Lung (tissue), 12 donors: ENCODE data around the gene ALDH1A1. TPM values are rescaled to one million over a fixed set of nuclear protein-coding genes. Genes with fewer than 3 reads are reported as not detected.

ENCODE experiments used
- ATAC-seq: fragments of 200-7000 bp; cut with Tn5 transposase; one replicate; pipeline ENCODE4 v1.9.1; 2020; ENCODE audit warnings: moderate number of reproducible peaks; ENCODE audit not compliant: insufficient read depth, low FRiP score
- DNase-seq, 3 donors: peaks; one replicate each; pipeline ENCODE4 v3.0.0-alpha.2; 2013 to 2017
- H3K27ac ChIP-seq, 2 donors: one replicate each; pipeline ENCODE4 v1.5.1; 2013; ENCODE audit warnings: mild to moderate bottlenecking in 2 of 2, moderate library complexity in 2 of 2, control low read depth in 1 of 2, inconsistent platforms in 1 of 2, low read depth in 1 of 2, low read length in 1 of 2
- H3K27me3 ChIP-seq, 3 donors: one replicate each; pipeline ENCODE4 v1.5.1; 2013; ENCODE audit warnings: low read length in 2 of 3; ENCODE audit not compliant: control insufficient read depth in 3 of 3, insufficient read depth in 3 of 3
- H3K36me3 ChIP-seq, 4 donors: one replicate each; pipeline ENCODE4 v1.5.1; 2013; ENCODE audit warnings: low read length in 4 of 4, mild to moderate bottlenecking in 1 of 4, moderate library complexity in 1 of 4; ENCODE audit not compliant: control insufficient read depth in 4 of 4, insufficient read depth in 4 of 4
- H3K4me1 ChIP-seq, 5 donors: one replicate each; pipeline ENCODE4 v1.5.1; 2013; ENCODE audit warnings: low read length in 5 of 5, mild to moderate bottlenecking in 2 of 5, moderate library complexity in 1 of 5; ENCODE audit not compliant: control insufficient read depth in 5 of 5, insufficient read depth in 5 of 5
- H3K4me3 ChIP-seq: one replicate; pipeline ENCODE4 v1.5.1; 2013; ENCODE audit warnings: mild to moderate bottlenecking, control low read depth, moderate library complexity
- H3K9ac ChIP-seq, 2 donors: one replicate each; pipeline ENCODE4 v1.5.1; 2013; ENCODE audit warnings: low read length in 2 of 2, control low read depth in 1 of 2; ENCODE audit not compliant: insufficient read depth in 1 of 2
- H3K9me3 ChIP-seq, 4 donors: one replicate each; pipeline ENCODE4 v1.5.1; 2013; ENCODE audit warnings: low read length in 3 of 4, mild to moderate bottlenecking in 1 of 4, moderate library complexity in 1 of 4; ENCODE audit not compliant: control insufficient read depth in 4 of 4, insufficient read depth in 3 of 4
- WGBS, 2 donors: extraction: QIAGEN DNeasy Blood & Tissue Kit; methylation state at CpG; one replicate each; pipeline ENCODE4 v1.1.7; 2013; 5-methylcytosine and 5-hydroxymethylcytosine counted together
- polyA plus RNA-seq, 2 donors: library from polyadenylated mRNA; stranded (reverse); fragments of 200-250 nt; gene quantifications; one replicate each; pipeline ENCODE4 v1.2.1, GENCODE V29; 2013
- total RNA-seq, 2 donors: library from RNA; depleted of rRNA in 1 of 2; stranded (reverse); fragments of >200 nt in 1 of 2; gene quantifications; one replicate each; pipeline ENCODE4 v1.2.1, GENCODE V29; 2014 to 2021
- TF ChIP-seq, protein P1 (sequence below): IDR thresholded peaks from 2 replicates; pipeline ENCODE4 v1.5.1; 2012; ENCODE audit warnings: mild to moderate bottlenecking; ENCODE audit errors: control extremely low read depth, extremely low read depth
- donor health status: control.
- donor health status: control.
- donor health status: Bipolar disorder and iron deficiency.
- donor health status: healthy.
- donor health status: DM: yes; HTN: yes; CAD: no.

Gene ALDH1A1
- total and polyA plus RNA-seq, 4 donors: 31.9 to 168 (median 131) TPM

- H3K4me3 ChIP-seq: no peak overlapping the region
- no peaks in the 10 kb centered on the region for H3K36me3 ChIP-seq
- H3K9ac ChIP-seq: no peak overlapping the region
- H3K27me3 ChIP-seq: no peaks in the 10 kb centered on the region
- TF ChIP-seq, protein P1, sequence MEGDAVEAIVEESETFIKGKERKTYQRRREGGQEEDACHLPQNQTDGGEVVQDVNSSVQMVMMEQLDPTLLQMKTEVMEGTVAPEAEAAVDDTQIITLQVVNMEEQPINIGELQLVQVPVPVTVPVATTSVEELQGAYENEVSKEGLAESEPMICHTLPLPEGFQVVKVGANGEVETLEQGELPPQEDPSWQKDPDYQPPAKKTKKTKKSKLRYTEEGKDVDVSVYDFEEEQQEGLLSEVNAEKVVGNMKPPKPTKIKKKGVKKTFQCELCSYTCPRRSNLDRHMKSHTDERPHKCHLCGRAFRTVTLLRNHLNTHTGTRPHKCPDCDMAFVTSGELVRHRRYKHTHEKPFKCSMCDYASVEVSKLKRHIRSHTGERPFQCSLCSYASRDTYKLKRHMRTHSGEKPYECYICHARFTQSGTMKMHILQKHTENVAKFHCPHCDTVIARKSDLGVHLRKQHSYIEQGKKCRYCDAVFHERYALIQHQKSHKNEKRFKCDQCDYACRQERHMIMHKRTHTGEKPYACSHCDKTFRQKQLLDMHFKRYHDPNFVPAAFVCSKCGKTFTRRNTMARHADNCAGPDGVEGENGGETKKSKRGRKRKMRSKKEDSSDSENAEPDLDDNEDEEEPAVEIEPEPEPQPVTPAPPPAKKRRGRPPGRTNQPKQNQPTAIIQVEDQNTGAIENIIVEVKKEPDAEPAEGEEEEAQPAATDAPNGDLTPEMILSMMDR: no peak
- no peaks in the 10 kb centered on the region for H3K9me3 ChIP-seq
- no peak overlapping the region for H3K27ac ChIP-seq
- peaks cover 0 to 1% (median 0%) of the 10 kb centered on the region in 5 donors for H3K4me1 ChIP-seq
- no peak for ATAC-seq
- DNase-seq: peak in 2 of 3 donors; percentile 28 to 49
- WGBS, 2 donors: 88 to 89% methylated on average over 7 of the region's 7 CpGs
These were observed 40.1 kb downstream of the ALDH1A1 start for GRCh38 chr9:72912476-72913381.

- Histone ChIP-seq H3K9me3 (no peaks in the 10 kb centered on the region), H3K9ac (no peak overlapping the region), H3K4me3 (no peak overlapping the region), H3K4me1 (no peaks in the 10 kb centered on the region), H3K36me3 (no peaks in the 10 kb centered on the region), H3K27ac (no peak overlapping the region), H3K27me3 (no peaks in the 10 kb centered on the region)
- 84 to 88% methylated on average over 2 of the region's 2 CpGs for WGBS, 2 donors
- TF ChIP-seq, protein P1: no peak
- no peak for ATAC-seq
- DNase-seq: no peak
These were observed 41.0 kb downstream of the ALDH1A1 start for GRCh38 chr9:72911816-72912215.

GRCh38 chr9:72911247-72911775 is 41.5 kb downstream of the ALDH1A1 start:
- no peak for ATAC-seq
- no peaks in the 10 kb centered on the region for H3K27me3 ChIP-seq
- no peak overlapping the region for H3K4me3 ChIP-seq
- no peaks in the 10 kb centered on the region for H3K9me3 ChIP-seq
- 95 to 96% methylated on average over 2 of the region's 2 CpGs for WGBS, 2 donors
- no peaks in the 10 kb centered on the region for H3K36me3 ChIP-seq
- H3K9ac ChIP-seq: no peak overlapping the region
- no peak for DNase-seq
- no peaks in the 10 kb centered on the region for H3K4me1 ChIP-seq
- TF ChIP-seq, protein P1: no peak
- no peak overlapping the region for H3K27ac ChIP-seq
